WTC11 (cell line): ENCODE results near the gene ADARB2. TPM values are rescaled to one million over a fixed set of nuclear protein-coding genes. Genes with fewer than 3 reads are reported as not detected.

ENCODE experiments used
- ATAC-seq: fragments of 200-7000 bp; cut with Tn5 transposase; 2 replicates; pipeline ENCODE4 v1.10.0; 2021; ENCODE audit warnings: mild to moderate bottlenecking, moderate library complexity
- CTCF ChIA-PET: fragments of 300-600 bp; sonication (Branson Sonifier 250); formaldehyde crosslinking; loops from one replicate; lab custom pipeline; 2021; ENCODE audit warnings: antibody characterized with exemption; lab: Charles Lee
- POLR2A ChIA-PET: fragments of 350-600 bp; sonication (Branson Sonifier 250); formaldehyde crosslinking; loops from one replicate; lab custom pipeline; 2021; ENCODE audit warnings: antibody characterized with exemption; lab: Charles Lee
- DNase-seq: peaks from one replicate; pipeline ENCODE4 v3.0.0; 2021; ENCODE audit warnings: low spot score
- H3K27ac Mint-ChIP-seq: 2 replicates; pipeline ENCODE4 v1.8.0; 2021; ENCODE audit warnings: mixed read lengths
- H3K27me3 Mint-ChIP-seq: 2 replicates; pipeline ENCODE4 v1.8.0; 2021; ENCODE audit warnings: low read depth, mild to moderate bottlenecking, moderate library complexity, mixed read lengths
- H3K36me3 Mint-ChIP-seq: 2 replicates; pipeline ENCODE4 v1.8.0; 2021; ENCODE audit warnings: mixed read lengths
- H3K4me1 Mint-ChIP-seq: 2 replicates; pipeline ENCODE4 v1.8.0; 2022; ENCODE audit warnings: mixed read lengths
- H3K4me3 Mint-ChIP-seq: 2 replicates; pipeline ENCODE4 v1.8.0; 2021; ENCODE audit warnings: mild to moderate bottlenecking, moderate library complexity, mixed read lengths
- H3K9me3 Mint-ChIP-seq: 2 replicates; pipeline ENCODE4 v1.8.0; 2021; ENCODE audit warnings: mixed read lengths
- ARID4B ChIP-seq: sonication (generic); formaldehyde crosslinking; IDR thresholded peaks from 2 replicates; pipeline ENCODE4 v1.8.0; 2023; ENCODE audit warnings: missing genetic modification reagents, mild to moderate bottlenecking, borderline replicate concordance
- ATF2 ChIP-seq: sonication (generic); formaldehyde crosslinking; IDR thresholded peaks from 2 replicates; pipeline ENCODE4 v1.8.1; 2022; ENCODE audit warnings: low read depth, missing genetic modification reagents, borderline replicate concordance
- ATF6 ChIP-seq: sonication (generic); formaldehyde crosslinking; IDR thresholded peaks from 2 replicates; pipeline ENCODE4 v1.8.1; 2023; ENCODE audit warnings: mild to moderate bottlenecking, missing genetic modification reagents
- CTCF ChIP-seq: fragments of 200-600 bp; IDR thresholded peaks from 2 replicates; pipeline ENCODE4 v1.8.0; 2022; ENCODE audit warnings: antibody characterized with exemption
- E2F1 ChIP-seq: sonication (generic); formaldehyde crosslinking; IDR thresholded peaks from 2 replicates; pipeline ENCODE4 v1.8.0; 2022; ENCODE audit warnings: mild to moderate bottlenecking, missing genetic modification reagents
- ELF4 ChIP-seq: sonication (generic); formaldehyde crosslinking; IDR thresholded peaks from 2 replicates; pipeline ENCODE4 v1.8.1; 2022; ENCODE audit warnings: low read depth, mild to moderate bottlenecking, moderate library complexity, missing genetic modification reagents
- ESRRA ChIP-seq: sonication (generic); formaldehyde crosslinking; IDR thresholded peaks from 2 replicates; pipeline ENCODE4 v1.8.1; 2022; ENCODE audit warnings: mild to moderate bottlenecking, missing genetic modification reagents, borderline replicate concordance
- FOXK1 ChIP-seq: sonication (generic); formaldehyde crosslinking; IDR thresholded peaks from 2 replicates; pipeline ENCODE4 v1.8.0; 2022; ENCODE audit warnings: mild to moderate bottlenecking, moderate library complexity, missing genetic modification reagents
- FOXP1 ChIP-seq: sonication (generic); formaldehyde crosslinking; IDR thresholded peaks from 2 replicates; pipeline ENCODE4 v1.8.0; 2022; ENCODE audit warnings: missing genetic modification reagents, mild to moderate bottlenecking, moderate library complexity, borderline replicate concordance
- FOXP4 ChIP-seq: sonication (generic); formaldehyde crosslinking; IDR thresholded peaks from 2 replicates; pipeline ENCODE4 v1.8.0; 2022; ENCODE audit warnings: mild to moderate bottlenecking, missing genetic modification reagents
- HMGA2 ChIP-seq: fragments of 250-450 bp; sonication (Bioruptor Pico); IDR thresholded peaks from 2 replicates; pipeline ENCODE4 v1.4.0; 2021; ENCODE audit warnings: mild to moderate bottlenecking, moderate library complexity
- JAZF1 ChIP-seq: fragments of 250-450 bp; sonication (Bioruptor Pico); IDR thresholded peaks from 2 replicates; pipeline ENCODE4 v1.9.0; 2021; ENCODE audit warnings: moderate library complexity, mild to moderate bottlenecking, inconsistent platforms
- SP1 ChIP-seq: sonication (generic); formaldehyde crosslinking; conservative IDR thresholded peaks from 2 replicates; pipeline ENCODE4 v1.8.1; 2022; ENCODE audit warnings: missing genetic modification reagents
- ZBTB21 ChIP-seq: sonication (generic); formaldehyde crosslinking; IDR thresholded peaks from 2 replicates; pipeline ENCODE4 v1.8.1; 2023; ENCODE audit warnings: mild to moderate bottlenecking, missing genetic modification reagents, borderline replicate concordance
- ZNF416 ChIP-seq: fragments of 250-450 bp; sonication (Bioruptor Pico); IDR thresholded peaks from 2 replicates; pipeline ENCODE4 v1.9.0; 2021; ENCODE audit warnings: mild to moderate bottlenecking, inconsistent platforms
- ZNF423 ChIP-seq: fragments of 250-450 bp; sonication (Bioruptor Pico); IDR thresholded peaks from 2 replicates; pipeline ENCODE4 v2.1.2; 2022; ENCODE audit warnings: mild to moderate bottlenecking, moderate library complexity
- total RNA-seq: library from RNA; stranded (reverse); gene quantifications from 3 replicates; pipeline ENCODE4 v1.2.3, GENCODE V29; 2021

Gene ADARB2
- total RNA-seq, 1 experiment from 2014 or later: 3.7 TPM

- Mint-ChIP-seq H3K9me3 (peaks cover 11% of the 10 kb centered on the region), H3K4me1 (peaks cover 24% of the 10 kb centered on the region), H3K36me3 (peaks cover 5% of the 10 kb centered on the region), H3K4me3 (no peak overlapping the region), H3K27me3 (peaks cover 2% of the 10 kb centered on the region), H3K27ac (no peak overlapping the region)
- ATAC-seq (peak; percentile 66), DNase-seq (no peak)
- CTCF ChIA-PET: interaction anchor here (0.9 to 1.5 kb wide), 3 partner anchors 27 to 80 kb away, joined by 3 to 8 read pairs (median 6); no protein-coding TSS in a partner anchor
- TF ChIP-seq HMGA2 (CRISPR knock-in tag) (no peak), SP1 (no peak), FOXK1 (CRISPR knock-in tag) (no peak), ATF2 (no peak), JAZF1 (CRISPR knock-in tag) (no peak), FOXP1 (CRISPR knock-in tag) (no peak), CTCF (no peak)
- POLR2A ChIA-PET: interaction anchor here (0.6 kb wide), 1 partner anchor 155 kb away, joined by 3 read pairs; no protein-coding TSS in a partner anchor
Measured at GRCh38 chr10:1448252-1448930, 288.9 kb downstream of the ADARB2 start.

GRCh38 chr10:1444826-1445225 is 292.5 kb downstream of the ADARB2 start:
- no peaks in the 10 kb centered on the region for H3K36me3 Mint-ChIP-seq
- ATAC-seq (no peak), DNase-seq (no peak)
- ChIA-PET POLR2A (no interaction called here), CTCF (no interaction called here)
- H3K4me3 Mint-ChIP-seq: no peak overlapping the region
- H3K27me3 Mint-ChIP-seq: no peaks in the 10 kb centered on the region; the same call in 1 of the 2 replicates
- H3K27ac Mint-ChIP-seq: no peak overlapping the region
- H3K9me3 Mint-ChIP-seq: no peaks in the 10 kb centered on the region
- no peak for TF ChIP-seq ZBTB21 (CRISPR knock-in tag)
- no peak for TF ChIP-seq E2F1 (CRISPR knock-in tag)
- no peak for TF ChIP-seq ELF4 (CRISPR knock-in tag)
- TF ChIP-seq, all 79 proteins: peak for 0
- H3K4me1 Mint-ChIP-seq: peaks cover 20% of the 10 kb centered on the region

- CTCF ChIA-PET: interaction anchor here (0.8 to 2.0 kb wide), 2 partner anchors 20 to 41 kb away, joined by 6 read pairs; no protein-coding TSS in a partner anchor
- Mint-ChIP-seq H3K27ac (no peak overlapping the region), H3K27me3 (no peaks in the 10 kb centered on the region; the same call in 1 of the 2 replicates), H3K4me3 (no peak overlapping the region), H3K36me3 (no peaks in the 10 kb centered on the region), H3K4me1 (no peaks in the 10 kb centered on the region), H3K9me3 (no peaks in the 10 kb centered on the region)
- POLR2A ChIA-PET: no interaction called here
- ATAC-seq (no peak), DNase-seq (no peak)
- no peak for TF ChIP-seq ZNF423 (CRISPR knock-in tag)
- TF ChIP-seq ARID4B (CRISPR knock-in tag): no peak
- no peak for TF ChIP-seq ATF6
- TF ChIP-seq ESRRA (CRISPR knock-in tag): no peak
- TF ChIP-seq ZNF416 (CRISPR knock-in tag): no peak
- TF ChIP-seq FOXP4 (CRISPR knock-in tag): no peak
Measured at GRCh38 chr10:1440897-1441296, 296.4 kb downstream of the ADARB2 start.
